K562 (cell line): ENCODE measurements around the gene SH3BP4. TPM values are rescaled to one million over a fixed set of nuclear protein-coding genes. Genes with fewer than 3 reads are reported as not detected.

ENCODE experiments used
- ATAC-seq: fragments of 200-7000 bp; cut with Tn5 transposase; 3 replicates; pipeline ENCODE4 v1.9.1; 2020; ENCODE audit warnings: moderate library complexity
- BruUV-seq: library from RNA; stranded (reverse); fragments of 400-500 nt; replicated peaks from 2 replicates; lab custom pipeline; 2021; lab: Mats Ljungman, UMichigan
- CTCF ChIA-PET: fragments of 300-600 bp; formaldehyde crosslinking; extraction: SDS; loops from one replicate; lab custom pipeline; 2021; ENCODE audit warnings: low intra/inter-chr PET ratio; lab: Yijun Ruan, JAX
- POLR2A ChIA-PET: fragments of 300-600, 350-650 bp; sonication (Branson Sonifier 250); formaldehyde crosslinking; extraction: SDS; loops from one replicate; lab custom pipeline; 2021; ENCODE audit warnings: antibody characterized with exemption, inconsistent platforms; lab: Yijun Ruan, JAX
- DNase-seq, 4 experiments: peaks; one replicate each; pipeline versions ENCODE4 v3.0.0 to v3.0.0-alpha.2; 2011 to 2018; ENCODE audit warnings: low spot score in 3 of 4, mixed read lengths in 3 of 4; ENCODE audit errors: extremely low read depth in 1 of 4
- FAIRE-seq: peaks from 2 replicates; lab custom pipeline; 2011; peaks lifted over from hg19 to GRCh38; lab: Jason Lieb, UNC
- H2AFZ ChIP-seq: 2 replicates; pipeline ENCODE4 v1.6.0; 2011; ENCODE audit warnings: low read depth, low read length, control low read depth, inconsistent platforms
- H3K27ac ChIP-seq: fragments of 200-600 bp; 3 replicates; pipeline ENCODE4 v1.8.0; 2011; ENCODE audit warnings: low read depth, mild to moderate bottlenecking, control low read depth, inconsistent platforms, low read length, moderate library complexity, mixed read lengths; ENCODE audit errors: extremely low read depth
- H3K27me3 ChIP-seq, 2 experiments: fragments of 300-600 bp in 1 of 2; 2 replicates in 1 of 2; 3 replicates in 1 of 2; pipeline versions ENCODE4 v1.6.0 to v1.8.0; 2011; ENCODE audit warnings: inconsistent platforms in 2 of 2, low read length in 2 of 2, mild to moderate bottlenecking in 1 of 2, mixed read lengths in 1 of 2, moderate library complexity in 1 of 2; ENCODE audit not compliant: control insufficient read depth in 2 of 2, insufficient read depth in 2 of 2
- H3K36me3 ChIP-seq: fragments of 300-600 bp; 3 replicates; pipeline ENCODE4 v1.8.0; 2011; ENCODE audit warnings: mild to moderate bottlenecking, low read length, inconsistent platforms; ENCODE audit not compliant: control insufficient read depth, insufficient read depth
- H3K4me1 ChIP-seq, 2 experiments: fragments of 200-600 bp in 1 of 2; replicated peaks in 1 of 2; 2 replicates in 1 of 2; 3 replicates in 1 of 2; pipeline versions ENCODE4 v1.5.1 to v1.8.0; 2011; ENCODE audit warnings: inconsistent platforms in 2 of 2, low read length in 2 of 2, mild to moderate bottlenecking in 1 of 2, mixed read lengths in 1 of 2, moderate library complexity in 1 of 2; ENCODE audit not compliant: control insufficient read depth in 2 of 2, insufficient read depth in 2 of 2
- H3K4me2 ChIP-seq: 2 replicates; pipeline ENCODE4 v1.6.1; 2011; ENCODE audit warnings: low read length, control low read depth, inconsistent platforms, mixed read lengths; ENCODE audit not compliant: insufficient read depth
- H3K4me3 ChIP-seq: fragments of 200-600 bp; sonication (generic), shearing (Covaris generic); 2 replicates; pipeline ENCODE4 v1.5.1; 2016; ENCODE audit warnings: control low read depth, inconsistent platforms
- H3K79me2 ChIP-seq: fragments of 200-600 bp; 3 replicates; pipeline ENCODE4 v1.8.0; 2011; ENCODE audit warnings: low read length, inconsistent platforms; ENCODE audit not compliant: control insufficient read depth, insufficient read depth
- H3K9ac ChIP-seq, 2 experiments: 2 replicates each; pipeline versions ENCODE4 v1.6.0 to v1.6.1; 2011; ENCODE audit warnings: low read depth in 2 of 2, low read length in 2 of 2, control low read depth in 1 of 2, inconsistent platforms in 1 of 2, mild to moderate bottlenecking in 1 of 2, mixed read lengths in 1 of 2; ENCODE audit not compliant: insufficient read depth in 1 of 2
- H3K9me1 ChIP-seq: one replicate; pipeline ENCODE4 v1.6.0; 2011; ENCODE audit warnings: inconsistent platforms, mild to moderate bottlenecking, low read length, moderate library complexity; ENCODE audit not compliant: control insufficient read depth, insufficient read depth
- H3K9me3 ChIP-seq: replicated peaks from 2 replicates; pipeline ENCODE4 v1.5.1; 2011; ENCODE audit warnings: low read depth, low read length, inconsistent platforms; ENCODE audit not compliant: control insufficient read depth, insufficient read depth
- H4K20me1 ChIP-seq: replicated peaks from 2 replicates; pipeline ENCODE4 v1.6.1; 2011; ENCODE audit warnings: low read length, inconsistent platforms, mixed read lengths; ENCODE audit not compliant: control insufficient read depth, insufficient read depth
- CSDE1 ChIP-seq, 2 experiments: fragments of 450-650 bp; IDR thresholded peaks; 2 replicates each; pipeline ENCODE4 v1.6.1; 2016; ENCODE audit warnings: mild to moderate bottlenecking in 1 of 2
- FOS ChIP-seq: IDR thresholded peaks from 3 replicates; pipeline ENCODE4 v1.6.1; 2011; ENCODE audit not compliant: insufficient read length; ENCODE audit errors: extremely low read depth
- IRF9 ChIP-seq: fragments of 450-650 bp; IDR thresholded peaks from 2 replicates; pipeline ENCODE4 v1.6.1; 2016; ENCODE audit warnings: missing biosample characterization, missing genetic modification characterization
- PHTF2 ChIP-seq: fragments of 250-450 bp; sonication (Bioruptor Pico); IDR thresholded peaks from 2 replicates; pipeline ENCODE4 v1.5.0; 2021; ENCODE audit warnings: mild to moderate bottlenecking
- PRMT5 ChIP-seq: sonication (generic); formaldehyde crosslinking; IDR thresholded peaks from 2 replicates; pipeline ENCODE4 v1.5.0; 2020; ENCODE audit warnings: missing genetic modification reagents
- STAG1 ChIP-seq: sonication (generic); formaldehyde crosslinking; IDR thresholded peaks from 2 replicates; pipeline ENCODE4 v1.5.0; 2020; ENCODE audit warnings: missing genetic modification reagents, borderline replicate concordance
- TEAD2 ChIP-seq: fragments of 450-650 bp; IDR thresholded peaks from 2 replicates; pipeline ENCODE4 v1.6.1; 2016; ENCODE audit warnings: missing genetic modification characterization, control low read depth, missing compliant biosample characterization
- ZBTB17 ChIP-seq: fragments of 450-650 bp; formaldehyde crosslinking; IDR thresholded peaks from 2 replicates; pipeline ENCODE4 v1.4.0; 2020; ENCODE audit warnings: mild to moderate bottlenecking
- ZKSCAN1 ChIP-seq: fragments of 150-350 bp; IDR thresholded peaks from 2 replicates; pipeline ENCODE4 v1.6.1; 2016; ENCODE audit warnings: low read depth, low read length
- ZNF12 ChIP-seq: sonication (generic); formaldehyde crosslinking; IDR thresholded peaks from 2 replicates; pipeline ENCODE4 v1.4.0; 2020; ENCODE audit warnings: mild to moderate bottlenecking, missing genetic modification reagents
- ZNF324 ChIP-seq: fragments of 250-450 bp; sonication (Bioruptor Pico); IDR thresholded peaks from 2 replicates; pipeline ENCODE4 v1.4.0; 2020; ENCODE audit warnings: mild to moderate bottlenecking
- WGBS: fragments of 100-300 bp; shearing (Covaris generic); methylation state at CpG from one replicate; pipeline ENCODE4 v1.1.6; 2016; ENCODE audit warnings: low coverage, mixed read lengths; ENCODE audit not compliant: insufficient coverage; ENCODE audit errors: missing lambda C conversion rate; 5-methylcytosine and 5-hydroxymethylcytosine counted together
- in situ Hi-C: fragments of 300-500 bp; cut with MboI; formaldehyde crosslinking; loops from 4 replicates; pipeline ENCODE4 v1.15.0; 2018; ENCODE audit warnings: inconsistent platforms, mixed read lengths
- intact Hi-C: fragments of 100-400 bp; cut with micrococcal nuclease; formaldehyde crosslinking; loops from 2 replicates; pipeline ENCODE4 v1.14.2; 2022
- polyA plus RNA-seq, 8 experiments: library from polyadenylated mRNA; depleted of rRNA in 4 of 8; stranded (reverse) in 5 of 8; unstranded in 3 of 8; fragments of >200 nt; fragmentation: Nextera tagmentation in 2 of 8; fragmentation: Illumina TruSeq in 1 of 8; extraction: Ambion mirVana in 2 of 8; extraction: Trizol in 1 of 8; gene quantifications; 2 replicates each; pipeline versions ENCODE4 v1.2.1 to v1.2.3, GENCODE V29; 2011 to 2014; ENCODE audit warnings: inconsistent platforms in 1 of 8, missing spikeins in 1 of 8
- total RNA-seq, 7 experiments: library from RNA; depleted of rRNA in 6 of 7; stranded (reverse); fragments of >200 nt in 6 of 7; fragmentation: Illumina TruSeq in 2 of 7; extraction: Trizol in 2 of 7; gene quantifications; 2 replicates each; pipeline versions ENCODE4 v1.2.1 to v1.2.3, GENCODE V29; 2011 to 2021; ENCODE audit warnings: low replicate concordance in 1 of 7

Gene SH3BP4
- total and polyA plus RNA-seq, 9 of the 15 experiments (the other 6 are each of a cell fraction or from before 2014, with no cell fraction given) = 0.03 to 0.28 (median 0.27) TPM; not detected in 6

GRCh38 chr2:234958311-234958710 lies 6.5 kb downstream of the SH3BP4 start:
- BruUV-seq = no TSS peak
- TF ChIP-seq ZNF12 (CRISPR knock-in tag) (no peak), PRMT5 (CRISPR knock-in tag) (no peak), PHTF2 (CRISPR knock-in tag) (no peak), STAG1 (no peak), CSDE1 (IDR thresholded peaks at IDR 0.05) (no peak), ZKSCAN1 (no peak), ZBTB17 (CRISPR knock-in tag) (no peak), IRF9 (tag) (no peak), TEAD2 (tag) (no peak), ZNF324 (CRISPR knock-in tag) (no peak), FOS (no peak)
- POLR2A ChIA-PET = interaction anchor here (0.8 to 1.2 kb wide), 2 partner anchors 9 to 19 kb away, joined by 3 read pairs; no protein-coding TSS in a partner anchor
- FAIRE-seq = no peak
- no peaks in the 10 kb centered on the region for H3K36me3 ChIP-seq
- no peak overlapping the region for H3K4me2 ChIP-seq
- no peaks in the 10 kb centered on the region for H3K4me1 ChIP-seq
- H3K9ac ChIP-seq = no peak overlapping the region
- WGBS = 0% methylated on average over 3 of the region's 5 CpGs
- CTCF ChIA-PET = no interaction called here
- H3K27me3 ChIP-seq = peaks cover 0 to 10% of the 10 kb centered on the region in 2 experiments; a peak in 1 of 5 replicates
- no peak for DNase-seq
- H3K9me3 ChIP-seq = no peaks in the 10 kb centered on the region
- no peak overlapping the region for H3K27ac ChIP-seq
- H3K9me1 ChIP-seq = no peaks in the 10 kb centered on the region
- no peak for ATAC-seq
- H2AFZ ChIP-seq = no peak overlapping the region
- intact Hi-C loops (no loop called here), in situ Hi-C loops (no loop called here)
- no peak overlapping the region for H3K4me3 ChIP-seq
- no peaks in the 10 kb centered on the region for H4K20me1 ChIP-seq
- H3K79me2 ChIP-seq = no peaks in the 10 kb centered on the region
